Esophagus squamous epithelium (tissue), 5 donors: ENCODE results near the gene CTXND1. TPM values are rescaled to one million over a fixed set of nuclear protein-coding genes. Genes with fewer than 3 reads are reported as not detected.

Experiments used
- DNase-seq: peaks from one replicate; lab custom pipeline; 2025; lab: John Stamatoyannopoulos, UW
- H3K27ac ChIP-seq, 4 donors: fragments of 200-600 bp; sonication (generic); one replicate each; pipeline ENCODE4 v1.5.1; 2016 to 2019; ENCODE audit warnings: mild to moderate bottlenecking in 1 of 4
- H3K27me3 ChIP-seq, 4 donors: fragments of 200-600 bp; sonication (generic); 1 replicate in 3 of 4; 2 replicates in 1 of 4; pipeline versions ENCODE4 v1.5.1 to v1.6.0; 2017 to 2021; ENCODE audit warnings: antibody characterized with exemption in 1 of 4
- H3K36me3 ChIP-seq, 3 donors: fragments of 200-600 bp; sonication (generic); one replicate each; pipeline ENCODE4 v1.5.1; 2016 to 2019
- H3K4me1 ChIP-seq, 3 donors: fragments of 200-600 bp; sonication (generic); one replicate each; pipeline ENCODE4 v1.5.1; 2017 to 2019
- H3K4me3 ChIP-seq, 4 donors: fragments of 200-600 bp; sonication (generic); 1 replicate in 3 of 4; 2 replicates in 1 of 4; pipeline ENCODE4 v1.5.1; 2016 to 2019; ENCODE audit warnings: mild to moderate bottlenecking in 2 of 4, moderate library complexity in 1 of 4
- H3K9me3 ChIP-seq, 3 donors: fragments of 200-600 bp; sonication (generic); one replicate each; pipeline ENCODE4 v1.5.1; 2016 to 2019
- POLR2A ChIP-seq, 4 donors: fragments of 450-650 bp; IDR thresholded peaks; one replicate each; pipeline ENCODE4 v1.6.1; 2017; ENCODE audit warnings: antibody characterized with exemption in 4 of 4, mild to moderate bottlenecking in 4 of 4, moderate library complexity in 3 of 4
- WGBS, 2 donors: methylation state at CpG; one replicate each; pipeline ENCODE4 v1.1.5; 2018; 5-methylcytosine and 5-hydroxymethylcytosine counted together
- intact Hi-C: fragments of 100-400 bp; cut with DNase I; formaldehyde crosslinking; loops from one replicate; pipeline ENCODE4 v1.15.0; 2022
- total RNA-seq, 4 donors: library from RNA; depleted of rRNA; stranded (reverse); fragments of >200 nt; gene quantifications; one replicate each; pipeline ENCODE4 v1.1.0, GENCODE V29; 2016
- TF ChIP-seq, protein P1 (sequence below), 6 experiments: fragments of 450-650 bp in 4 of 6; fragments of 200-600 bp in 2 of 6; sonication (generic) in 2 of 6; IDR thresholded peaks; one replicate each; pipeline ENCODE4 v1.5.1; 2016 to 2019; ENCODE audit warnings: antibody characterized with exemption in 6 of 6, mild to moderate bottlenecking in 4 of 6, moderate library complexity in 4 of 6
- donor health status: DM: yes; HTN: yes; CAD: no.

The CTXND1 gene
- total RNA-seq, 4 donors from 2014 or later = not detected

DNA sequence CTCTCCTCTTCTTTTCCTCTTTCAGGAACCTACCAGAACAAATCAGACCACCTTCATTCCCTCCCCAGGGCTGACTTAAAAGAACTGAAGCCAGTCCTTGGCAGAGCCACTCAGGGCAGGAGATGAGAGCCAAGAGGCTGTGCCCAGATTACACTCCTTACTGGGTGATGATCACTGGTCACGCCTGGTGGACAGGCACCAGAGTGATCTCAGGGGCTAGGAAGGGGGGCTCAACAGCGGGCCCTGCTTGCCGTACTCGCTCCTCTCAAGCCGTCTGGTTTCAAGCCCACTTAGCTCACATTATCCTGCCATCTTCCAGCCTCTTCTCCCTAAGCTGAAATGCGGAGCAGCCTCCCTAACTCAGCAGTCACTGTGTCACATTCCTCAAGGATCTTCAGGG lies 100.9 kb downstream of the CTXND1 start:
- no peak overlapping the region for H3K27ac ChIP-seq
- TF ChIP-seq, protein P1, sequence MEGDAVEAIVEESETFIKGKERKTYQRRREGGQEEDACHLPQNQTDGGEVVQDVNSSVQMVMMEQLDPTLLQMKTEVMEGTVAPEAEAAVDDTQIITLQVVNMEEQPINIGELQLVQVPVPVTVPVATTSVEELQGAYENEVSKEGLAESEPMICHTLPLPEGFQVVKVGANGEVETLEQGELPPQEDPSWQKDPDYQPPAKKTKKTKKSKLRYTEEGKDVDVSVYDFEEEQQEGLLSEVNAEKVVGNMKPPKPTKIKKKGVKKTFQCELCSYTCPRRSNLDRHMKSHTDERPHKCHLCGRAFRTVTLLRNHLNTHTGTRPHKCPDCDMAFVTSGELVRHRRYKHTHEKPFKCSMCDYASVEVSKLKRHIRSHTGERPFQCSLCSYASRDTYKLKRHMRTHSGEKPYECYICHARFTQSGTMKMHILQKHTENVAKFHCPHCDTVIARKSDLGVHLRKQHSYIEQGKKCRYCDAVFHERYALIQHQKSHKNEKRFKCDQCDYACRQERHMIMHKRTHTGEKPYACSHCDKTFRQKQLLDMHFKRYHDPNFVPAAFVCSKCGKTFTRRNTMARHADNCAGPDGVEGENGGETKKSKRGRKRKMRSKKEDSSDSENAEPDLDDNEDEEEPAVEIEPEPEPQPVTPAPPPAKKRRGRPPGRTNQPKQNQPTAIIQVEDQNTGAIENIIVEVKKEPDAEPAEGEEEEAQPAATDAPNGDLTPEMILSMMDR (IDR thresholded peaks at IDR 0.05) = no peak
- no peak for TF ChIP-seq POLR2A (IDR thresholded peaks at IDR 0.05)
- H3K4me3 ChIP-seq = no peak overlapping the region
- 82 to 85% methylated on average over 5 of the region's 6 CpGs for WGBS, 2 donors
- H3K9me3 ChIP-seq = no peaks in the 10 kb centered on the region
- peaks cover 8 to 29% (median 8%) of the 10 kb centered on the region in 3 donors for H3K4me1 ChIP-seq
- no peaks in the 10 kb centered on the region for H3K36me3 ChIP-seq
- no peaks in the 10 kb centered on the region for H3K27me3 ChIP-seq
- no peak for DNase-seq
- intact Hi-C loops = no loop called here

Other genes with a start within 250 kb of the CTXND1 start
- gene ZFAND6, start 192.5 kb downstream of the CTXND1 start, total RNA-seq = 100 to 1,000 TPM in 1 of 4 donors, 10 to 100 TPM in 3; 71.1 to 102 (median 82.5) TPM
- 10 to 100 TPM in 3 of 4 donors, 1 to 10 TPM in 1; 10.0 to 28.3 (median 15.8) TPM for gene FAH, start 99.2 kb downstream of the CTXND1 start, total RNA-seq
- 1 to 10 TPM in 2 of 4 donors, under 1 TPM in 2; 0.15 to 5.7 (median 1.7) TPM for gene ARNT2, start 152.2 kb upstream of the CTXND1 start, total RNA-seq